KOPT-K1 (cell line): ENCODE measurements around the gene MLN.
"Not testable (repeated sequence)": the region's sequence is repeated elsewhere in the genome, so short reads cannot be mapped to it uniquely, and the experiment has no call there.

Experiments used
- H3K27ac ChIP-seq: fragments of 200-600 bp; sonication (generic); 2 replicates; pipeline ENCODE4 v1.5.1; 2016; ENCODE audit warnings: antibody characterized with exemption, mild to moderate bottlenecking, low read depth, low read length; ENCODE audit not compliant: poor library complexity, severe bottlenecking
- H3K36me3 ChIP-seq: fragments of 200-600 bp; sonication (generic); 2 replicates; pipeline ENCODE4 v1.5.1; 2017; ENCODE audit warnings: antibody characterized with exemption, mild to moderate bottlenecking, low read length, moderate library complexity; ENCODE audit not compliant: insufficient read depth
- H3K9me3 ChIP-seq: fragments of 200-600 bp; sonication (generic); 2 replicates; pipeline ENCODE4 v1.5.1; 2017; ENCODE audit warnings: antibody characterized with exemption, low read length, mild to moderate bottlenecking; ENCODE audit not compliant: insufficient read depth, poor library complexity, severe bottlenecking

MLN gene

DNA sequence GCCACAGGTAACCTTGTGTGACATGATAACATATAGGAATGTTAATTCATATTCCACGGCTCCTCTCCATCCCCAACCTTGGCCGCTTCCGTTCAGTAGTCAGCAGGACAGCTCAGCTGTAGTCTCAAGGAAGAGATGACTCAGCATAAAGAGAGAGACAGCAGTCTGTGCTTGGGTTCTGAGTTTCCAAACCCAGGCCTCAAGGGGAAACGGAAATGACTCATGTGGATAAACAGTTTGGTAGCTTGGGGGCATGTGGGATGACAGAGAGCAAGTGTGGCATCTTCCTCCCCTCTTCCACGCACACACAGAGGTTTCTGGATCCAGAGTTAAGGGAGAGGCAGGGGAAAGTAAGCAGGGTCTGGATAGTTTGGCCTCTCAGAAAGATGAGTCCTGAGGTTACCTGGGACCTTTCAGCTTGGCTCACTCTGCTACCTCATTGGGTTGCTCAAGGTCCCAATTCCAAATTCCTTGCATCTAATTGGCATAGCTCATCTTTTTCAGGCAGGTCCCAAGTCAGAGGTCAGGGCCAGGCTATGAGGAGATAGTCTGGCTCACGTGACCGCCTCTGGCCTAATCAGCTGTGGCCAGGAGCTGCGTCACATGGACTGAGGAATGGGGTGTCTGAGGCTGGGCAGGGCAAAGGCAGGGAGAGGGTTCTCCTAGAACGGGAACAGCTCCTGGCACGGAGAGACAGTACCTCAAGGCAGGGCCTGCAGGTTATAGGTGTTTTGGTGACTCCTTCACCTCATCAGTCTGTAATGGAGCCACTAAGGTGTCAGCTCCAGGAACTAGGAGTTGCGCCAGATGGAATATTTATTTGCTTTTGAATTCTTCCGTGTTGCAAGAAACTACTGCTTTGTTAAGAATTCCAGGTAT is 36.5 kb upstream of the MLN start:
- H3K27ac ChIP-seq, result no peak overlapping the region
- no peaks in the 10 kb centered on the region for H3K9me3 ChIP-seq

DNA sequence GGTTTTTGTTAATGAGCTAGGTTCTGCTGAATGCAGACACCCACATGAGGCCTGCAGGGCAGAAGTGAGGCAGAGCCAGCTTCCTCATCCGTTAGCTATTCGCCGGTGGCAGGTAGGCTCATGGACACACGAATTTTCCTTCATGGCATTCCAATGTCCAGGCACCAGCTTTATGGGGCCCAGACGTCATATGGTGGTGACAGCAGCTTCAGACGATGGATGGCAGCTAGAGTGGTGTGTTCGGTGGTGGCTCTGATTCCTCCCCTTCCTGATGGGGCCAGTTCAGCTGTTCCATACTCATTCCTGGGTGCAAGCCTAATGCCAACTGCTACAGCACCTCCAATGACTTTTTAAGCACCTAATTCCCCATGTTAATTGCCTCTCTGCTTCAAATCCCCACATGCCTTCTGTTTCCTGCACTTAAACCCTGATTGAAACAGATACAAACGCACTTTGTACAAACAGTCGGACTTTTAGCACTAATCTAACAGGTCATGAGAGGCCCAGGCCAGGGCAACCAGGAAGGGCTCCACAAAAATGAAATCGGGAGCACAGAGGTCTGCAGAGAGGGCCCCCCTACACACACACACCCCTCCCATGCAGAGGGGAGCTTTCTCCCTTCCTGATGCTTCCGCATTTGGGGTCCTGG is 35.7 kb upstream of the MLN start:
- H3K27ac ChIP-seq, result no peak overlapping the region
- no peaks in the 10 kb centered on the region for H3K36me3 ChIP-seq
- H3K9me3 ChIP-seq, result no peaks in the 10 kb centered on the region

More for the DNA sequence above, 36.5 kb upstream of the MLN start:
- H3K36me3 ChIP-seq, result no peaks in the 10 kb centered on the region

- Histone ChIP-seq H3K27ac (no peak overlapping the region), H3K9me3 (no peaks in the 10 kb centered on the region), H3K36me3 (no peaks in the 10 kb centered on the region)
These were observed 35.2 kb upstream of the MLN start for GRCh38 chr6:33838983-33839382.

GRCh38 chr6:33837971-33838665 is 34.3 kb upstream of the MLN start:
- H3K27ac ChIP-seq, result no peak overlapping the region
- no peaks in the 10 kb centered on the region for H3K36me3 ChIP-seq
- peaks cover 5% of the 10 kb centered on the region for H3K9me3 ChIP-seq

GRCh38 chr6:33836806-33837469 is 33.1 kb upstream of the MLN start:
- H3K9me3 ChIP-seq, result peaks cover 5% of the 10 kb centered on the region
- no peaks in the 10 kb centered on the region for H3K36me3 ChIP-seq
- no peak overlapping the region for H3K27ac ChIP-seq

DNA sequence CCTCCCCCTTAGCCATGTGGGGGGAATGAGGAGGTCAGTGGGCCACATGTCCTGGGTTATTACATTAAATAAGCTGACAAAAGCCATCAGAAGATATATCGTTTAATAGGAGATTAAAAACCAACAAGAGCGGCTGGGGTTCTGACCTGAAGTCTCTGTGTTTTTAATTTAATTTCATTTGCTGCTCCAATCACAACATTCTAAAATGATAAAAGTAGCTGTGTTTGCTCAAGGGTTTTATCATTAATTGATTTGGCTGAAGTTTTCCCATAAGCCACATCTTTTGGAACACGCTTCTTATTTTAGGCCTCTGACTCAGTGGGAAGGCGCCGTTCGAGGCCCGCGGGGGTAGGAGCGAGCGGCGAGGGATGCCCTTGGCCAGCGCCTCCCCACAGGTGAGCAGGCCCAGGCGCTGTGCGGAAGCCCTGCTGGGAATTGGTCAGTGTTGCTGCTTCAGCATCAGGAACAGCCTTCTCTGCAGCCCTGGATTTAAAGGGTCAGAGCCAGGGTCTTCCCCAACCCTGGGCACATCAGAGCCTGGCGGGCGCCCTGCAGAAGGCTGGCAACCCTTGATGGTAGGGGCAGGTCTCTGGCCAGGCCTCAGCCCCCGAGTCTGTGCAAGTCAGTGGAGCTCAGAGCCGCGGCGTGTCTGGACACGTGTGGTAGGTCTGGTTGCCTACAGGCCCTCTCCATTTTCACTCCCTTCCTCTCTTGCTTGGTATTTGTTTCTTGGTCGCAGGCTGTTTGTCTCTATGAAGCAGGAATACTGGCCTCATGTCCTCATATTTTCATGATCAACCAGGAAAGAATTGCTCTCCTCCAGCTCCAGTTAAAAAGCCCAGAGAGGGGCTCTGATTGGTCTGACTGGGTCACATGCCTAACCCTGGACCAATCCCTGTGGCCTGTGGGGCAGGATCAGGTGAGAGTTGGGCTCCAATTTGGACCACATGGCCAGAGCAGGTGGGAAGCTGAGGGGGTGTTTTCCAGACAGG is 30.9 kb upstream of the MLN start:
- Histone ChIP-seq H3K9me3 (peaks cover 5% of the 10 kb centered on the region), H3K27ac (no peak overlapping the region), H3K36me3 (no peaks in the 10 kb centered on the region)

- no peaks in the 10 kb centered on the region for H3K36me3 ChIP-seq
- no peak overlapping the region for H3K27ac ChIP-seq
- H3K9me3 ChIP-seq, result peaks cover 5% of the 10 kb centered on the region
These were observed 29.8 kb upstream of the MLN start for GRCh38 chr6:33833599-33833998.

GRCh38 chr6:33832831-33833230 is 29.0 kb upstream of the MLN start:
- H3K36me3 ChIP-seq, H3K27ac ChIP-seq: not testable (repeated sequence)

GRCh38 chr6:33831725-33832124 is 27.9 kb upstream of the MLN start:
- not testable (repeated sequence) for H3K27ac ChIP-seq, H3K36me3 ChIP-seq, H3K9me3 ChIP-seq

More at GRCh38 chr6:33832831-33833230, 29.0 kb upstream of the MLN start:
- H3K9me3 ChIP-seq, result not testable (repeated sequence)

GRCh38 chr6:33830635-33831240 is 26.9 kb upstream of the MLN start:
- H3K36me3 ChIP-seq, result no peaks in the 10 kb centered on the region
- peaks cover 5% of the 10 kb centered on the region for H3K9me3 ChIP-seq
- H3K27ac ChIP-seq, result no peak overlapping the region

DNA sequence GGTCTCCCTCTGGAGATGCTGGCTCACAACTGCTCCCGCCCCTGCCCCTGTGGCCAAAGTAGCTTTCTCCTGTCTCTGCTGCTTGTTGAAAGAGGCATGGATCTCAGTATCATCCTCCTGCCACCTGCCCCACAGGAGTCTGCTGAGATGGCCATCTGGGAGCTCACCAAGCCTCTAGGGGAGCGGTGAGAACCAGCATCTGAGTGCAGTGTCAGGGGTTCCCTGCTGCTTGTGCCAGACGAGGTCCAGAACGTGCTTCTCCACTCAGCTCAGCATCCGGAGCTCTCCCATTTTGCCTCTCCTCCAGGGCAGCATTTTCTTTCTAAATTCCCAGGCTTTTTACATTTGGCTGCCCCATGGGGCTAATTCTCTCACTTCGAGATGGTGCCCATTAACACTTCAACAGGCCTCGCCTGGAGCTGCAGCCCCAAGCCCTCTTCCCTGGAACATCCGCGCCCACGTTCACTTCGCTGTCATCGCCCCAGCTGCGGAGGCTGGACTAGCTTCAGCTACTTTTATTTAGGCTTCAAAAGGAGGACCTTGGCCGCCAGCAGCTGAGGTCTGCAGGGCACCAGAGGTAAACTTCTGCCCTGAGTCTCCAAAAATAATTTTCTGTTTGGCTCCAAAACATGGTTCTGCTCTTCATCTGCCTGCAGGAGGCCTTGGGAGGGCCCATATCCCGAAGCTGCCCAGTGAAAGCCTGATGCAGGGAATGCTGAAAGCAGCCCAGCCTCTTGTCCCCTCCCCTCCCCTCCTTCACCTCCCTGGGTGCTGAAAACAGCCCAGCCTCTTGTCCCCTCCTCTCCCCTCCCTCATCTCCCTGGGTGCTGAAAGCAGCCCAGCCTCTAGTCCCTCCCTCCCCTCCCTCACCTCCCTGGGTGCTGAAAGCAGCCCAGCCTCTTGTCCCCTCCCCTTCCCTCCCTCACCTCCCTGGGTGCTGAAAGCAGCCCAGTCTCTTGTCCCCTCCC is 25.2 kb upstream of the MLN start:
- Histone ChIP-seq H3K9me3 (peaks cover 5% of the 10 kb centered on the region), H3K27ac (no peak overlapping the region), H3K36me3 (no peaks in the 10 kb centered on the region)

GRCh38 chr6:33828452-33828763 is 24.6 kb upstream of the MLN start:
- H3K27ac ChIP-seq, result no peak overlapping the region
- no peaks in the 10 kb centered on the region for H3K36me3 ChIP-seq
- peaks cover 2% of the 10 kb centered on the region for H3K9me3 ChIP-seq
